Measurements from ENCODE around the gene GRID1.
A peak's percentile ranks its signal among the peaks of the same experiment; 100 is the strongest.
"Not testable (repeated sequence)": the region's sequence is repeated elsewhere in the genome, so short reads cannot be mapped to it uniquely, and the experiment has no call there.

GRID1 gene

GRCh38 chr10:86391986-86392722 lies 25.6 kb upstream of the GRID1 start:
- no peak for DNase-seq (ENCODE audit: low spot score)

- no peak for DNase-seq (ENCODE audit: low spot score)
Observed at GRCh38 chr10:86391236-86391840, 24.7 kb upstream of the GRID1 start.

- no peak for DNase-seq (ENCODE audit: low spot score)
Observed at GRCh38 chr10:86390337-86391120, 23.9 kb upstream of the GRID1 start.

GRCh38 chr10:86389441-86390193 lies 23.0 kb upstream of the GRID1 start:
- no peak for DNase-seq (ENCODE audit: low spot score)

GRCh38 chr10:86389109-86389440 lies 22.5 kb upstream of the GRID1 start:
- not testable (repeated sequence) for DNase-seq (ENCODE audit: low spot score)

GRCh38 chr10:86388119-86388704 lies 21.6 kb upstream of the GRID1 start:
- DNase-seq (ENCODE audit: low spot score): no peak

- DNase-seq (ENCODE audit: low spot score): no peak
Observed at GRCh38 chr10:86387178-86387794, 20.7 kb upstream of the GRID1 start.

GRCh38 chr10:86385806-86386205 lies 19.2 kb upstream of the GRID1 start:
- no peak for DNase-seq (ENCODE audit: low spot score)

GRCh38 chr10:86377797-86378146 lies 11.2 kb upstream of the GRID1 start:
- no peak for DNase-seq (ENCODE audit: low spot score)

- DNase-seq (ENCODE audit: low spot score): peak; percentile 47
Observed at GRCh38 chr10:86376852-86377796, 10.5 kb upstream of the GRID1 start.

GRCh38 chr10:86376403-86376802 lies 9.8 kb upstream of the GRID1 start:
- DNase-seq (ENCODE audit: low spot score): no peak

- no peak for DNase-seq (ENCODE audit: low spot score)
Observed at GRCh38 chr10:86375204-86375603, 8.6 kb upstream of the GRID1 start.

GRCh38 chr10:86374664-86375063 lies 8.1 kb upstream of the GRID1 start:
- DNase-seq (ENCODE audit: low spot score): no peak

- DNase-seq (ENCODE audit: low spot score): no peak
Observed at GRCh38 chr10:86373828-86374227, 7.2 kb upstream of the GRID1 start.

GRCh38 chr10:86373251-86373650 lies 6.7 kb upstream of the GRID1 start:
- DNase-seq (ENCODE audit: low spot score): no peak

- DNase-seq (ENCODE audit: low spot score): no peak
Observed at GRCh38 chr10:86372784-86373239, 6.2 kb upstream of the GRID1 start.

- DNase-seq (ENCODE audit: low spot score): no peak
Observed at GRCh38 chr10:86372119-86372783, 5.7 kb upstream of the GRID1 start.

- no peak for DNase-seq (ENCODE audit: low spot score)
Observed at GRCh38 chr10:86371691-86372090, 5.1 kb upstream of the GRID1 start.

GRCh38 chr10:86371116-86371515 lies 4.5 kb upstream of the GRID1 start:
- no peak for DNase-seq (ENCODE audit: low spot score)

- DNase-seq (ENCODE audit: low spot score): no peak
Observed at GRCh38 chr10:86370006-86370585, 3.5 kb upstream of the GRID1 start.
